ENCODE data around the gene PPP1R14C.

The PPP1R14C gene

DNA sequence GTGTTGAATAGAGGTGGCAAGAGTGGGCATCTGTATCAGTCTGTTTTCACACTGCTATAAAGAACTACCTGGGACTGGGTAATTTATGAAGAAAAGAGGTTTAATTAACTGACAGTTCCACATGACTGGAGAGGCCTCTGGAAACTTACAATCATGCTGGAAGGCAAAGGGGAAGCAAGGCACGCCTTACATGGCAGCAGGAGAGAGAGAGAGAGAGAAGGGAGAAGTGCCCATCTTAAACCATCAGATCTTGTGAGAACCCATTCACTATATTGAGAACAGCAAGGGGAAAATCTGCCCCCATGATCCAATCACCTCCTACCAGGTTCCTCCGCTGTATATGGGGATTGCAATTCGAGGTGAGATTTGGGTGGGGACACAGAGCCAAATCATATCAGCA lies 18.6 kb upstream of the PPP1R14C start:
- Histone ChIP-seq H3K4me3 (ENCODE audit: control insufficient read depth in 1 of 7, extremely low read depth in 1 of 7, insufficient read depth in 4 of 7, low read depth in 2 of 7, low read length in 6 of 7) (no peak overlapping the region), H3K9me3 (ENCODE audit: control extremely low read depth in 1 of 5, control insufficient read depth in 4 of 5, insufficient read depth in 2 of 5, low read depth in 1 of 5, low read length in 4 of 5) (no peaks in the 10 kb centered on the region), H3K4me1 (ENCODE audit: control extremely low read depth in 1 of 4, control insufficient read depth in 4 of 4, insufficient read depth in 4 of 4, low read length in 3 of 4) (peaks cover 4 to 20% (median 11%) of the 10 kb centered on the region in 4 experiments), H3K36me3 (ENCODE audit: control insufficient read depth in 4 of 4, insufficient read depth in 4 of 4, low read length in 3 of 4) (no peaks in the 10 kb centered on the region), H3K27me3 (replicated peaks in 2 of 5; ENCODE audit: control insufficient read depth in 4 of 5, insufficient read depth in 5 of 5, low read length in 4 of 5) (peaks cover 0 to 2% (median 0%) of the 10 kb centered on the region in 5 experiments), H3K27ac (ENCODE audit: insufficient read depth in 1 of 2, low read depth in 1 of 2, low read length in 2 of 2, poor library complexity in 1 of 2, severe bottlenecking in 2 of 2) (no peak overlapping the region)
- POLR2A ChIA-PET = no interaction called here
- DNase-seq = no peak
- WGBS (ENCODE audit: insufficient coverage) = 67% methylated on average over 1 of the region's 3 CpGs
- CTCF ChIA-PET = no interaction called here

DNA sequence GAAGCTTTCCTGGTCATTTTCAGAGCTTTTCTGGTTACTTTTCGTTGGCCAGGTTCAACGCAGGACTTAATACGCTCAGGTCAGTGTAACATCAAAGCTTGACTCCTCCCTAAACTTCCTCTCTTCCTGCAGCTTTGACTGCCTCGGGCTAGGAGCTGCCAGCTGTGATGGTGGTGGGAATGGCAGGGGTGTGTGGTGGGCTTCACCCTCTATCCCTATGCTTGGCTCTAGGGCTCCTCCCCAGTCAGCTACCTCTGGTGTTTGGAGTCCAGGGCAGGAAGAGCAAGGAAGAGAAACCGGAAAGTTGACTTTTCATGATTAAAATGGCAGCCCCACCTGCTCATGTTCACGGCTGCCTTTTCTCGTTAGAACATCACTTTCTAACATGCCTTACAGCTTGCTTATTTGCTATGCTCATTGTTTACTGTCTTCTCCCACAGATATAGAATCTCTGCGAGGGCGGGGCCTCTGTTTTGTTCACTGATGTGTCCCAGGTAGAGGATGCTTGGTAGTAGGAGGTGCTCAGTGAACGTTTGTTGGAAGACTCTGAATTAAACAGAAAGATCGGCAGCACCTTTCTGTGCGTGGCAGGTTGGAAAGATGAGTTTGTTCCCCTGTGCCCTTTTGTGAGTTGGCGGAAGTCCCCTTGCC lies 16.1 kb upstream of the PPP1R14C start:
- DNase-seq = no peak
- ChIA-PET POLR2A (no interaction called here), CTCF (interaction anchor here (1.1 kb wide), 1 partner anchor 15 kb away, joined by 3 read pairs; no protein-coding TSS in a partner anchor)
- H3K4me3 ChIP-seq (ENCODE audit: control insufficient read depth in 1 of 7, extremely low read depth in 1 of 7, insufficient read depth in 4 of 7, low read depth in 2 of 7, low read length in 6 of 7) = no peak overlapping the region
- H3K27ac ChIP-seq (ENCODE audit: insufficient read depth in 1 of 2, low read depth in 1 of 2, low read length in 2 of 2, poor library complexity in 1 of 2, severe bottlenecking in 2 of 2) = no peak overlapping the region
- no peaks in the 10 kb centered on the region for H3K9me3 ChIP-seq (ENCODE audit: control extremely low read depth in 1 of 5, control insufficient read depth in 4 of 5, insufficient read depth in 2 of 5, low read depth in 1 of 5, low read length in 4 of 5)
- peaks cover 0 to 2% (median 0%) of the 10 kb centered on the region in 5 experiments for H3K27me3 ChIP-seq (replicated peaks in 2 of 5; ENCODE audit: control insufficient read depth in 4 of 5, insufficient read depth in 5 of 5, low read length in 4 of 5)
- H3K36me3 ChIP-seq (ENCODE audit: control insufficient read depth in 4 of 4, insufficient read depth in 4 of 4, low read length in 3 of 4) = no peaks in the 10 kb centered on the region
- WGBS (ENCODE audit: insufficient coverage) = 97% methylated on average over 7 of the region's 13 CpGs
- peaks cover 0 to 7% (median 4%) of the 10 kb centered on the region in 4 experiments for H3K4me1 ChIP-seq (ENCODE audit: control extremely low read depth in 1 of 4, control insufficient read depth in 4 of 4, insufficient read depth in 4 of 4, low read length in 3 of 4)

DNA sequence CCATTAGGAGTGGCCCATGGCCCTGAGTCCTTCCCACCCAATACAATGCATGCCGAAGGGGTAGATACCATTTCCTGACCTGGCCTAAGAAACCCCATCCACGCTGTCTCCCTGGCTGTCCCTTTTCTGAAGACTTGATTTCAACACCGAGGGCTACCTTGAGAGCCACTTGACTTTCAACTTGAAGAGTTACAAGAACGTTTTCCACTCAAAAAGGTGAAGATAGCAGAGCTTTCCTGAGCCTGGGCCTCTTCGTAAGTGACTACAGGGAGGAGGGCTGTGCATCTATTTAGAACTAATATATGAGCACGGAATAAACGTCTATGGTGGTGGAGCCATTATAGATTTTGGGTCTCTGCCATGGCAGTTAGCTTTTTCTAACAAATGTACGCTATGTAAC lies 14.4 kb upstream of the PPP1R14C start:
- Histone ChIP-seq H3K9me3 (ENCODE audit: control extremely low read depth in 1 of 5, control insufficient read depth in 4 of 5, insufficient read depth in 2 of 5, low read depth in 1 of 5, low read length in 4 of 5) (no peaks in the 10 kb centered on the region), H3K4me1 (ENCODE audit: control extremely low read depth in 1 of 4, control insufficient read depth in 4 of 4, insufficient read depth in 4 of 4, low read length in 3 of 4) (peaks cover 0 to 5% (median under 1%) of the 10 kb centered on the region in 4 experiments), H3K27me3 (replicated peaks in 2 of 5; ENCODE audit: control insufficient read depth in 4 of 5, insufficient read depth in 5 of 5, low read length in 4 of 5) (peaks cover 0 to 2% (median 0%) of the 10 kb centered on the region in 5 experiments), H3K36me3 (ENCODE audit: control insufficient read depth in 4 of 4, insufficient read depth in 4 of 4, low read length in 3 of 4) (no peaks in the 10 kb centered on the region), H3K4me3 (ENCODE audit: control insufficient read depth in 1 of 7, extremely low read depth in 1 of 7, insufficient read depth in 4 of 7, low read depth in 2 of 7, low read length in 6 of 7) (no peak overlapping the region), H3K27ac (ENCODE audit: insufficient read depth in 1 of 2, low read depth in 1 of 2, low read length in 2 of 2, poor library complexity in 1 of 2, severe bottlenecking in 2 of 2) (no peak overlapping the region)
- no peak for DNase-seq
- CTCF ChIA-PET = interaction anchor here (1.1 kb wide), 1 partner anchor 10 kb away, joined by 3 read pairs; no protein-coding TSS in a partner anchor
- POLR2A ChIA-PET = no interaction called here
- WGBS (ENCODE audit: insufficient coverage) = 82% methylated on average over 6 of the region's 8 CpGs

DNA sequence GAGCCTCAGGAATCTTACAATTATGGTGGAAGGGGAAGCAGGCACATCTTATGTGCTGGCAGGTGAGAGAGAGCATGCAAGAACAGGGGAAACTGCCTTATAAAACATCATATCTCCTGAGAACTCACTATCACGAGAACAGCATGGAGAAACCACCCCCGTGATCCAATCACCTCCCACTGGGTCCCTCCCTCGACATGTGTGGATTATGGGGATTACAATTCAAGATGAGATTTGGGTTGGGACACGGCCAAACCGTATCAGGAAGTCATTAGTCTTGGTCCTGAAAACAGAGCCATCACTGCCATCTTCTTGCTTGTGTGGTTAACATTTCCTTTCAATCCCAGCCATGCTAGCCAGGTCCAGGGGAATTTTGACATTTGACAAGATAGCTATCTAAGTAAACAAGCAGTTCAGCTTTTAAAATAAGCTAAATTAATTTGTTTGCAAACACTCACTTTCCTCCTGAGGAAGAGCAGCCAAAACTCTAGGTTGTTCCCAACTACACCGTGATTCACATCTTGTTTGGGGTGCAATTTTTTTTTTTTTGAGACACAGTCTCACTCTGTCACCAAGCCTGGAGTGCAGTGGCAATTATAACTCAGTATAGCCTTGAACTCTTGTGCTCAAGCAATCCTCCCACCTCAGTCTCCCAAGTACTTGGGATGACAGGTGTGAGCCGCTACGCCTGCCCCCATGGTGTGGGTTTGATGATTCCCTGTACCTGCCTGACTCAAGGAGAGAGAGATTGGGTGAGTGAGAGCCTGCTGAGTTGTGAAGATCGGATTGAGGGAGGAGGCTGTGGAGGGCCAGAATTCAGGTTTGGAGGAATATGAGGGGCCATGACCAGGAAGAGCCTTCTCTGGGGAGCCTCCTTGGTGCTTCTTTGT lies 13.0 kb upstream of the PPP1R14C start:
- 78% methylated on average over 7 of the region's 9 CpGs for WGBS (ENCODE audit: insufficient coverage)
- H3K4me3 ChIP-seq (ENCODE audit: control insufficient read depth in 1 of 7, extremely low read depth in 1 of 7, insufficient read depth in 4 of 7, low read depth in 2 of 7, low read length in 6 of 7) = no peak overlapping the region
- DNase-seq = no peak
- H3K9me3 ChIP-seq (ENCODE audit: control extremely low read depth in 1 of 5, control insufficient read depth in 4 of 5, insufficient read depth in 2 of 5, low read depth in 1 of 5, low read length in 4 of 5) = no peaks in the 10 kb centered on the region
- ChIA-PET POLR2A (interaction anchor here (0.6 kb wide), 1 partner anchor 261 kb away, joined by 3 read pairs; no protein-coding TSS in a partner anchor), CTCF (no interaction called here)
- no peak overlapping the region for H3K27ac ChIP-seq (ENCODE audit: insufficient read depth in 1 of 2, low read depth in 1 of 2, low read length in 2 of 2, poor library complexity in 1 of 2, severe bottlenecking in 2 of 2)
- no peaks in the 10 kb centered on the region for H3K4me1 ChIP-seq (ENCODE audit: control extremely low read depth in 1 of 4, control insufficient read depth in 4 of 4, insufficient read depth in 4 of 4, low read length in 3 of 4)
- H3K36me3 ChIP-seq (ENCODE audit: control insufficient read depth in 4 of 4, insufficient read depth in 4 of 4, low read length in 3 of 4) = no peaks in the 10 kb centered on the region
- no peaks in the 10 kb centered on the region for H3K27me3 ChIP-seq (replicated peaks in 2 of 5; ENCODE audit: control insufficient read depth in 4 of 5, insufficient read depth in 5 of 5, low read length in 4 of 5)

DNA sequence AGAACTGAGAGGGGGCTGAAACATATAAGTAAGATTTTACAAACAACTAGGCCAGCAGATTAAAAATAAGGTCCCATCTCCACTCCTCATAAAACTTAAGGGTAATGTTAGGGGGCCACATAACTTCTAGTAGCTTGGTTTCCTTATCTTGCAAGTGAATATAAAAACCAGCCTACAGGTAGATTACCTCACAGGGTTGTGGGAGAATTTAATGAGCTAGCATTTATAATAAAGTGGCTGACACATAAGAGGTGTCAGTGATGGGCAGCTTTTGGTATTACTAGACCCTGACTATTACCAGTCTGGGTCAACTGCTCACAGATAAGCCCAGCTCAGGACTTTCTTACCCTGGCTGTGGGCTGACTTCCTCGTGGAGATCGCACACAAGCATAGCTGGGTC lies 9.2 kb upstream of the PPP1R14C start:
- Histone ChIP-seq H3K27me3 (replicated peaks in 2 of 5; ENCODE audit: control insufficient read depth in 4 of 5, insufficient read depth in 5 of 5, low read length in 4 of 5) (peaks cover 0 to 8% (median 0%) of the 10 kb centered on the region in 5 experiments), H3K4me1 (ENCODE audit: control extremely low read depth in 1 of 4, control insufficient read depth in 4 of 4, insufficient read depth in 4 of 4, low read length in 3 of 4) (no peaks in the 10 kb centered on the region), H3K36me3 (ENCODE audit: control insufficient read depth in 4 of 4, insufficient read depth in 4 of 4, low read length in 3 of 4) (no peaks in the 10 kb centered on the region), H3K4me3 (ENCODE audit: control insufficient read depth in 1 of 7, extremely low read depth in 1 of 7, insufficient read depth in 4 of 7, low read depth in 2 of 7, low read length in 6 of 7) (no peak overlapping the region), H3K9me3 (ENCODE audit: control extremely low read depth in 1 of 5, control insufficient read depth in 4 of 5, insufficient read depth in 2 of 5, low read depth in 1 of 5, low read length in 4 of 5) (peaks cover 0 to 22% (median 13%) of the 10 kb centered on the region in 5 experiments), H3K27ac (ENCODE audit: insufficient read depth in 1 of 2, low read depth in 1 of 2, low read length in 2 of 2, poor library complexity in 1 of 2, severe bottlenecking in 2 of 2) (no peak overlapping the region)
- ChIA-PET CTCF (interaction anchor here (0.9 kb wide), 1 partner anchor 53 kb away, joined by 3 read pairs; no protein-coding TSS in a partner anchor), POLR2A (no interaction called here)
- DNase-seq = no peak
- WGBS (ENCODE audit: insufficient coverage) = 77% methylated on average over 2 of the region's 2 CpGs

DNA sequence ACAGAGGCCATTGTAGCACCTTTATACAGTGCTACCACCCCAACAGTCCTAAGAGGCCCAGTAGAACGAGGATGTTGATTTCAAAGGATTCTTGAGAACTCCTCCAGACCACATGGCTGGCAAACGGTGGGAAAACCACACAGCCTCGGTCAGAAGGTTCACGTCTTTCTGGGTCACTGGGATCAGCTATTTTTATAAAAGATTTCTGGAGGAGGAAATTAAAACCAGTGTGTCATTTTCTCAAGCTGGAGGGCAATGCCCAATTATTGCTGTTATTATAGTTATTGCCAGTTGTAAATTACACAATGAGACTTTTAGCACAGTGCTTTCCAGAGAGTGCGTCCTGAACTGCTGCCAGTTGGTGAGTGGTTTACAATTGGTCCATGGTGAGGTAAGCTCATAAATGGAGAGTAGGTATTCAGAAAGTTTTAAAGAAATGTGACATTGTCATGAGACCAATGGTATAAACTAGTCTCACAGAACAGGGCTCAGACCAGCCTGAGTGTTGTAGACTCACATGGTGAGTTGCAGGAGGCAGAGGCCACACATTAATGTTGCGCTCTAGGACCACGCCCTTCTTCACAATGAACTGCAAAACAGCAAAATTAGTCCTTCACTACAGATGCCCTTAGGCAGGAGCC lies 8.4 kb upstream of the PPP1R14C start:
- POLR2A ChIA-PET = no interaction called here
- no peak for DNase-seq

More for the DNA sequence above, 8.4 kb upstream of the PPP1R14C start:
- Histone ChIP-seq H3K4me3 (ENCODE audit: control insufficient read depth in 1 of 7, extremely low read depth in 1 of 7, insufficient read depth in 4 of 7, low read depth in 2 of 7, low read length in 6 of 7) (no peak overlapping the region), H3K36me3 (ENCODE audit: control insufficient read depth in 4 of 4, insufficient read depth in 4 of 4, low read length in 3 of 4) (no peaks in the 10 kb centered on the region), H3K27ac (ENCODE audit: insufficient read depth in 1 of 2, low read depth in 1 of 2, low read length in 2 of 2, poor library complexity in 1 of 2, severe bottlenecking in 2 of 2) (no peak overlapping the region), H3K9me3 (ENCODE audit: control extremely low read depth in 1 of 5, control insufficient read depth in 4 of 5, insufficient read depth in 2 of 5, low read depth in 1 of 5, low read length in 4 of 5) (peaks cover 0 to 22% (median 14%) of the 10 kb centered on the region in 5 experiments), H3K4me1 (ENCODE audit: control extremely low read depth in 1 of 4, control insufficient read depth in 4 of 4, insufficient read depth in 4 of 4, low read length in 3 of 4) (no peaks in the 10 kb centered on the region), H3K27me3 (replicated peaks in 2 of 5; ENCODE audit: control insufficient read depth in 4 of 5, insufficient read depth in 5 of 5, low read length in 4 of 5) (peaks cover 0 to 11% (median 0%) of the 10 kb centered on the region in 5 experiments)
- CTCF ChIA-PET = interaction anchor here (0.9 kb wide), 2 partner anchors 28 to 54 kb away, joined by 3 read pairs; no protein-coding TSS in a partner anchor
- 98% methylated on average over 7 of the region's 7 CpGs for WGBS (ENCODE audit: insufficient coverage)

All from common myeloid progenitor, CD34-positive (primary cell).